T-helper 17 cell (primary cell): Measurements from ENCODE around the gene CYTH3. TPM values are rescaled to one million over a fixed set of nuclear protein-coding genes. Genes with fewer than 3 reads are reported as not detected.
"Not testable (repeated sequence)": the region's sequence is repeated elsewhere in the genome, so short reads cannot be mapped to it uniquely, and the experiment has no call there.

ENCODE experiments used
- ATAC-seq: fragments of 150-1000 bp; cut with Tn5 transposase; 2 replicates; pipeline ENCODE4 v1.10.0; 2021; ENCODE audit warnings: mild to moderate bottlenecking, moderate library complexity
- DNase-seq, 3 donors: peaks; one replicate each; pipeline versions ENCODE4 v3.0.0 to v3.0.0-alpha.2; 2020 to 2021
- H3K9me3 ChIP-seq: one replicate; pipeline ENCODE4 v1.7.0; 2013; ENCODE audit warnings: low read length, mild to moderate bottlenecking; ENCODE audit not compliant: control insufficient read depth, poor library complexity, severe bottlenecking
- H3K27ac Mint-ChIP-seq: one replicate; pipeline ENCODE4 v1.8.0; 2022; ENCODE audit warnings: mild to moderate bottlenecking, moderate library complexity, mixed read lengths
- H3K27me3 Mint-ChIP-seq: one replicate; pipeline ENCODE4 v1.8.0; 2022; ENCODE audit warnings: mixed read lengths
- H3K36me3 Mint-ChIP-seq: one replicate; pipeline ENCODE4 v1.8.0; 2022; ENCODE audit warnings: low read depth, mixed read lengths
- H3K4me1 Mint-ChIP-seq: one replicate; pipeline ENCODE4 v1.8.0; 2022; ENCODE audit warnings: mild to moderate bottlenecking, mixed read lengths
- H3K4me3 Mint-ChIP-seq: one replicate; pipeline ENCODE4 v1.8.0; 2022; ENCODE audit warnings: mild to moderate bottlenecking, moderate library complexity, mixed read lengths
- total RNA-seq, 4 donors: library from RNA in 2 of 4; stranded (reverse) in 2 of 4; gene quantifications; one replicate each; pipeline ENCODE4 v1.2.3 and lab custom pipeline; 2022 to 2026

CYTH3 gene
- total RNA-seq, 2 donors from 2014 or later = 23.1 to 25.8 TPM

- Mint-ChIP-seq H3K27ac (no peak overlapping the region), H3K36me3 (peaks cover 2% of the 10 kb centered on the region), H3K27me3 (no peaks in the 10 kb centered on the region), H3K4me1 (peaks cover 30% of the 10 kb centered on the region), H3K4me3 (no peak overlapping the region)
- no peaks in the 10 kb centered on the region for H3K9me3 ChIP-seq
- no peak for DNase-seq
- ATAC-seq = no peak
Measured at GRCh38 chr7:6244021-6244420, 28.4 kb downstream of the CYTH3 start.

GRCh38 chr7:6243168-6243567, 29.3 kb downstream of the CYTH3 start:
- no peak for DNase-seq

GRCh38 chr7:6242561-6242960, 29.9 kb downstream of the CYTH3 start:
- ATAC-seq = no peak
- DNase-seq = no peak
- no peaks in the 10 kb centered on the region for H3K27me3 Mint-ChIP-seq
- H3K36me3 Mint-ChIP-seq = peaks cover 2% of the 10 kb centered on the region
- no peaks in the 10 kb centered on the region for H3K9me3 ChIP-seq
- peaks cover 22% of the 10 kb centered on the region for H3K4me1 Mint-ChIP-seq
- no peak overlapping the region for H3K27ac Mint-ChIP-seq
- no peak overlapping the region for H3K4me3 Mint-ChIP-seq

More at GRCh38 chr7:6243168-6243567, 29.3 kb downstream of the CYTH3 start:
- Mint-ChIP-seq H3K27ac (no peak overlapping the region), H3K4me1 (peaks cover 22% of the 10 kb centered on the region), H3K27me3 (no peaks in the 10 kb centered on the region), H3K4me3 (no peak overlapping the region), H3K36me3 (peaks cover 2% of the 10 kb centered on the region)
- ATAC-seq = no peak
- no peaks in the 10 kb centered on the region for H3K9me3 ChIP-seq

GRCh38 chr7:6241607-6241973, 30.8 kb downstream of the CYTH3 start:
- H3K36me3 Mint-ChIP-seq = peaks cover 2% of the 10 kb centered on the region
- H3K9me3 ChIP-seq = no peaks in the 10 kb centered on the region
- H3K27me3 Mint-ChIP-seq = no peaks in the 10 kb centered on the region
- no peak for DNase-seq
- H3K4me1 Mint-ChIP-seq = peaks cover 22% of the 10 kb centered on the region
- ATAC-seq = no peak
- no peak overlapping the region for H3K27ac Mint-ChIP-seq
- H3K4me3 Mint-ChIP-seq = no peak overlapping the region

- Mint-ChIP-seq H3K27ac (no peak overlapping the region), H3K4me1 (peaks cover 37% of the 10 kb centered on the region), H3K4me3 (no peak overlapping the region), H3K27me3 (no peaks in the 10 kb centered on the region), H3K36me3 (peaks cover 2% of the 10 kb centered on the region)
- ATAC-seq (no peak), DNase-seq (no peak)
- H3K9me3 ChIP-seq = no peaks in the 10 kb centered on the region
Measured at GRCh38 chr7:6238309-6238925, 34.0 kb downstream of the CYTH3 start.

GRCh38 chr7:6237730-6238129, 34.7 kb downstream of the CYTH3 start:
- H3K4me1 Mint-ChIP-seq = peaks cover 42% of the 10 kb centered on the region
- H3K27me3 Mint-ChIP-seq = no peaks in the 10 kb centered on the region
- DNase-seq (no peak), ATAC-seq (no peak)
- no peak overlapping the region for H3K4me3 Mint-ChIP-seq
- no peak overlapping the region for H3K27ac Mint-ChIP-seq
- peaks cover 2% of the 10 kb centered on the region for H3K36me3 Mint-ChIP-seq
- no peaks in the 10 kb centered on the region for H3K9me3 ChIP-seq

- H3K9me3 ChIP-seq = no peaks in the 10 kb centered on the region
- ATAC-seq (no peak), DNase-seq (no peak)
- peaks cover 2% of the 10 kb centered on the region for H3K36me3 Mint-ChIP-seq
- no peak overlapping the region for H3K27ac Mint-ChIP-seq
- no peaks in the 10 kb centered on the region for H3K27me3 Mint-ChIP-seq
- H3K4me1 Mint-ChIP-seq = peaks cover 49% of the 10 kb centered on the region
- no peak overlapping the region for H3K4me3 Mint-ChIP-seq
Measured at GRCh38 chr7:6237011-6237410, 35.4 kb downstream of the CYTH3 start.

- no peaks in the 10 kb centered on the region for H3K27me3 Mint-ChIP-seq
- H3K9me3 ChIP-seq = no peaks in the 10 kb centered on the region
- ATAC-seq (no peak), DNase-seq (no peak)
- H3K36me3 Mint-ChIP-seq = peaks cover 2% of the 10 kb centered on the region
- peaks cover 47% of the 10 kb centered on the region for H3K4me1 Mint-ChIP-seq
- H3K27ac Mint-ChIP-seq = no peak overlapping the region
- H3K4me3 Mint-ChIP-seq = no peak overlapping the region
Measured at GRCh38 chr7:6235029-6235871, 37.2 kb downstream of the CYTH3 start.

- ATAC-seq (peak; percentile 53), DNase-seq (no peak)
- H3K36me3 Mint-ChIP-seq = peaks cover 2% of the 10 kb centered on the region
- H3K27ac Mint-ChIP-seq = no peak overlapping the region
- H3K27me3 Mint-ChIP-seq = no peaks in the 10 kb centered on the region
- peak overlapping the region; percentile 31 for H3K4me3 Mint-ChIP-seq
- H3K4me1 Mint-ChIP-seq = peaks cover 43% of the 10 kb centered on the region
- no peaks in the 10 kb centered on the region for H3K9me3 ChIP-seq
Measured at GRCh38 chr7:6234384-6234783, 38.0 kb downstream of the CYTH3 start.

GRCh38 chr7:6232534-6232933, 39.9 kb downstream of the CYTH3 start:
- no peaks in the 10 kb centered on the region for H3K9me3 ChIP-seq
- Mint-ChIP-seq H3K36me3 (no peaks in the 10 kb centered on the region), H3K27me3 (no peaks in the 10 kb centered on the region), H3K4me3 (peak overlapping the region; percentile 74), H3K4me1 (peaks cover 52% of the 10 kb centered on the region), H3K27ac (peak overlapping the region; percentile 89)
- ATAC-seq (peak; percentile 43), DNase-seq (no peak)

GRCh38 chr7:6232116-6232515, 40.3 kb downstream of the CYTH3 start:
- Mint-ChIP-seq H3K4me1 (peaks cover 52% of the 10 kb centered on the region), H3K27ac (peak overlapping the region; percentile 89), H3K27me3 (no peaks in the 10 kb centered on the region), H3K4me3 (no peak overlapping the region), H3K36me3 (no peaks in the 10 kb centered on the region)
- ATAC-seq (no peak), DNase-seq (no peak)
- no peaks in the 10 kb centered on the region for H3K9me3 ChIP-seq

GRCh38 chr7:6231184-6231583, 41.2 kb downstream of the CYTH3 start:
- H3K27ac Mint-ChIP-seq = no peak overlapping the region
- H3K9me3 ChIP-seq = no peaks in the 10 kb centered on the region
- ATAC-seq (no peak), DNase-seq (no peak)
- peaks cover 52% of the 10 kb centered on the region for H3K4me1 Mint-ChIP-seq
- H3K27me3 Mint-ChIP-seq = no peaks in the 10 kb centered on the region
- no peaks in the 10 kb centered on the region for H3K36me3 Mint-ChIP-seq
- H3K4me3 Mint-ChIP-seq = no peak overlapping the region

- not testable (repeated sequence) for DNase-seq, H3K4me3 Mint-ChIP-seq, ATAC-seq, H3K36me3 Mint-ChIP-seq, H3K27me3 Mint-ChIP-seq, H3K9me3 ChIP-seq, H3K27ac Mint-ChIP-seq
- H3K4me1 Mint-ChIP-seq = peaks cover 42% of the 10 kb centered on the region
Measured at GRCh38 chr7:6229284-6229683, 43.1 kb downstream of the CYTH3 start.
